HG02759 (cell line): ENCODE measurements around the gene ASB3.
"Not testable (repeated sequence)": the region's sequence is repeated elsewhere in the genome, so short reads cannot be mapped to it uniquely, and the experiment has no call there.

Experiments used
- ATAC-seq: cut with Tn5 transposase; IDR thresholded peaks from one replicate; pipeline ENCODE4 v1.9.1; 2021; ENCODE audit warnings: mild to moderate bottlenecking, moderate library complexity; ENCODE audit not compliant: unreplicated experiment

Gene ASB3, protein sequence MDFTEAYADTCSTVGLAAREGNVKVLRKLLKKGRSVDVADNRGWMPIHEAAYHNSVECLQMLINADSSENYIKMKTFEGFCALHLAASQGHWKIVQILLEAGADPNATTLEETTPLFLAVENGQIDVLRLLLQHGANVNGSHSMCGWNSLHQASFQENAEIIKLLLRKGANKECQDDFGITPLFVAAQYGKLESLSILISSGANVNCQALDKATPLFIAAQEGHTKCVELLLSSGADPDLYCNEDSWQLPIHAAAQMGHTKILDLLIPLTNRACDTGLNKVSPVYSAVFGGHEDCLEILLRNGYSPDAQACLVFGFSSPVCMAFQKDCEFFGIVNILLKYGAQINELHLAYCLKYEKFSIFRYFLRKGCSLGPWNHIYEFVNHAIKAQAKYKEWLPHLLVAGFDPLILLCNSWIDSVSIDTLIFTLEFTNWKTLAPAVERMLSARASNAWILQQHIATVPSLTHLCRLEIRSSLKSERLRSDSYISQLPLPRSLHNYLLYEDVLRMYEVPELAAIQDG

GRCh38 chr2:53786705-53787613 is at the start of gene ASB3, which contains the start of gene ERLEC1:
Gene ASB3, minus strand, starts transcription at chr2:53786953. Its CDS starts 21,381 bp downstream, at chr2:53765572.
Gene ERLEC1, plus strand, starts transcription at chr2:53787044. Its CDS starts 167 bp downstream, at chr2:53787211.
- ATAC-seq = peak; percentile 97

GRCh38 chr2:53829980-53830290 is 43.2 kb upstream of the ASB3 start:
- not testable (repeated sequence) for ATAC-seq

DNA sequence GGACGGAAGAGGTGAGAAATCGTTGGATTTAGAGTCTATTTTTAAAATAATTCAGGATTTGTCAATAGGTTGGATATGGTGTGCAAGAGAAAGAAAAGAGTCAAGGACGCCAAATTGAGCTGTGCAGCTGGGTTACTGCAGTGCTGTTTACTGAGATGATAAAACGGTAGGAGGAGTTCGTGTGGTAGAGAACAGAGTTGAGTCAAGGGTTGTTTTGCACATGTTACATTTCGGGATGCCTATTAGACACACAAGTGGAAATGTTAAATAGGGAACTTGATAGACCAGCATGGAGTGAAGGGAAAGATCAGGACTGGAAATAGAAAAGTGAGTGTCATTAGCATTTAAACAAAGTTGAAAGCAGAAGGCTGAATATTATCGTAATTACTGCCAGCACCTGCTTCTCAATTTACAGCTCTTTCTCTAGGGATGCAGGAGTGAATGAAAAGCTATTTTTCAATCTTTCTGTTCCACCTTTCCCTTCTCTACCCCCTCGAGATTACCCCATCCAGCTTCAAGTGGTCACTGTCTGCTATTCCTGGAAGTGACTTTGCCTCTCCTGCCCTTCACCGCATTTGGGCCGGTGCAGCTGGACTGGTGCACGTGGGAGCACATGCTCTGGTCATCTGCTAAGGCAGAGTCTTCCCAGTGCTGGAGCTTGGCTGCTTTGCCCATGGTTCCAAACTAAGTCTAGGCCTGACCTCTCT is 42.7 kb upstream of the ASB3 start:
- ATAC-seq = no peak

GRCh38 chr2:53828331-53828730 is 41.6 kb upstream of the ASB3 start:
- no peak for ATAC-seq

DNA sequence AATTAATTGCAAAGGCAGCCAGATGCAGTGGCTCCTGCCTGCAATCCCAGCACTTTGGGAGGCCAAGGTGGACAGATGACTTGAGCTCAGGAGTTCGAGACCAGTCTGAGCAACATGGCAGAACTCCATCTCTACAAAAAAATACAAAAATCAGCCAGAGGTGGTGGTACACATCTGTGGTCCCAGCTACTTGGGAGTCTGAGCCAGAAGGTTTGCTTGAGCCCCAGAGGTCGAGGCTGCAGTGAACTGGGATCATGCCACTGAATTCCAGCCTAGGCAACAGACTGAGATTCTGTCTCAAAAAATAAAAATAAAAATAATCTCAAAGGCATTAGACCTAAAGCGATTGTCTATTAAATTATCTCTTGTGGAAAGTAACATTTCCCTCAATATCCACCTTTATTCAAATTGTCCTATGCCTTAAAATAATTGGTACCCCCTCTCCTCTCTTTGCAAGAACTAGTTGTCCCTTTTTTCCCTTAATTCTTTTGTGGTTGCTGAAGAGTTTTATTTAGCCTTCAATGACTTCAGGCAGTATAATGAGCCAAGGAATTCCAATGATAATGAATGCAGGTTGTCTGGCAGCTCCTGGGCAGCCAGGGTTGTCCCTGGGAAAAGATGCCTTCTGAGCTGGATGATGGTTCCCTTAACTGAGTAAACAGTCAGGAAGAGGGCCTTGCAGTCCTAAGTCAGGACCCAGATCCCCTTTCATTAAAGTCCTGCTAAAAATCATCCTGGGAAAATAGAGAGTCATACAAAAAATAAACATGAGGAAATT is 40.8 kb upstream of the ASB3 start:
- ATAC-seq = no peak

DNA sequence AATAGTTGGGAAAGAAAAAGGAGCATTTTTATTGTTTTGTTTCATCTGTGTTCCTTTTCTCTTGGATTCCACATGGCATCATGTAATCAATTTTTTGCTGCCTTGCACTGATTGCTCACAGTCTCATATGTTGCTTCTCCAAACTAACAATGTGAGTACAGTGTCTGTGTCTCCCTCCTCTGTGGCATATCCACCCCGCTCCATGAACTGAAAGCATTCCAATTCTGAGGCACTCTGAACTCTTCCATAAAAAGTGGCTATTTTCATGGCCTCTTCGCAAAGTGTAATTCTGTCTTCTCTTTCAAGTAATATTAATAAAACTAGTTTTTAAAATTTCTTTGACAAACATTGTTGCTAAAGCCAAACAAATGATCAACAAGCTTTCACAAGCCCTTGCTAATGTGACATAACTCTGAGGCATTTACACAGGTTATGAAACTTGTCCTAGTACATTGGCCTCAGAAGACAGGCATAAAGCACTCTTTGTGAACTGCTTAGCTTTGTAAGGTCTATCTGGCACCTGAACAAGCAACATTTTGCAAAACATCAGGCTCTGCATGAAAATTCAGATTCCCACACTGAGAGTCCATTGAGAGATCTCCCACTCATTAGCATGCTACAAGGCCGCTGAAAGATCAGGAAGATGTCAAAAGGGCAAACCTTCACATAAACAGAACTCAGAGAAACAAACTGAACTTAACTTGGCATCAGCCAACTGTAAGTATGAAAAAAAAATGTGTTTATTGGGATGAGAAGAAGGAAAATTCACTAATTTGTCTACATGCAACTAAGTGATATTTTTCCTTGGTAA is 40.0 kb upstream of the ASB3 start:
- ATAC-seq = no peak

GRCh38 chr2:53826030-53826410 is 39.3 kb upstream of the ASB3 start:
- ATAC-seq = no peak

DNA sequence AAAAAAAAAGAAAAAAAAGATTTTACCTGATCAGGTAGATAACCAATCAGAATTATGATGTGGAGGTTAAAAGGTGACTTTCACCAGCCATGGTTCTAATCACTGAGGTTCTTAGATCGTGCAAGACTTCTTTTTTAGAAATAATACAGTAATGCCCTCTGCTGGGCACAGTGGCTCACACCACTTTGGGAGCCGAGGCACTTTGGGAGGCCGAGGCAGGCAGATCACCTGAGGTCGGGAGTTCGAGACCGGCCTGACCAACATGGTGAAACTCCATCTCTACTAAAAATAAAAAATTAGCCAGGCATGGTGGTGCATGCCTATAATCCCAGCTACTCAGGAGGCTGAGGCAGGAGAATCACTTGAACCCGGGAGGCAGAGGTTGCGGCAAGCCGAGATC is 36.9 kb upstream of the ASB3 start:
- ATAC-seq = not testable (repeated sequence)

DNA sequence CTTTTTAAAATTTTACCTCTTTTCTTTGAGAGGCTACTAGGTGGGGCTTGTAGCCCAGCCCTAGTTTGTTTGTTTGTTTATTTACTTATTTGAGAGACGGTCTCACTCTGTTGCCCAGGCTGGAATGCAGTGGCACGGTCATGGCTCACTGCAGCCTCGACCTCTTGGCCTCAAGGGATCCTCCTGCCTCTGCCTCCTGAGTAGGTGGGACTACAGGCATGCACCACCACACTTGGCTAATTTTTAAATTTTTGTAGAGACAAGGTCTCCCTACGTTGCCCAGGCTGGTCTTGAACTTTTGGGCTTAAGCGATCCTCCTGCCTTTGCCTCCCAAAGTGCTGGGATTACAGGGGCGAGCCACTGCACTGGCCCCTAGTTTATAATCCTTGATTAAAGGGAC is 35.1 kb upstream of the ASB3 start:
- no peak for ATAC-seq

DNA sequence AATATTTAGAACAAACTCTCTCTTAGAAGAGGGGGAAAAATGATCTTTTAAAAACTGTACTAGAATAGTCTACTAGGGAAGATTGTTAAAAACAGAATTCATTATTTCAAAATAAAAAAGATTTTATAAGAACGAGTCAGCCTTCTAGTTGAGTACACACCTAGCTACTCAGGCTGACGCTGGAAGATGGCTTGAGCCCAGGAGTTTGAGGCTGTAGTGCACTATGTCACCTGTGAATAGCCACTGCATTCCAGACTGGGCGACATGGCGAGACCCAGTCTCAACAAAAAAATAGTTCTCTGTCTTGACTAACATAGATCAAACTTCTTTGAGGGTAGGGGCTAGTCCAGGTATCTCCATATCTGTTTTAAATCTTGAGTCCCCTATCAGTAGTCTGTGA is 34.0 kb upstream of the ASB3 start:
- ATAC-seq = no peak

GRCh38 chr2:53820048-53820447 is 33.3 kb upstream of the ASB3 start:
- no peak for ATAC-seq

GRCh38 chr2:53819634-53820033 is 32.9 kb upstream of the ASB3 start:
- ATAC-seq = no peak

GRCh38 chr2:53818854-53819435 is 32.2 kb upstream of the ASB3 start:
- ATAC-seq = no peak

DNA sequence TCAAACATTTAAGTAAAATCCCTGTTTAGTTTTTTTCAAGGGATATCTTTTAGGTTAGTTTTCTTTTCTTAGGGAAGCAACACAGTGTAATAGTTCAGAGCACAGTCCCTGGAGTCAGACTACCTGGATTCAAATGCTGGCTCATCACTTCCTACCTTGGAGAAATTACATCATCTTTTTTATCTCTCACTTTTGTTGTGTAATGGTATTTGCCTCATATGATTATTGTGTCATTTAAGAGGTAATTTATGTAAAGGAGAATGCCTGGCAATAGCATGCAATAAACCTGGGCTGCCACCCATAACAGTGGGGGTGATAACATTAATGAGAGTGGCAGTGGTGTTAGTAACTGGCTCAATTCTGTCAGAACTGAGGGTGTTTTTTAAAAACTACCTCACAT is 26.4 kb upstream of the ASB3 start:
- ATAC-seq = no peak

- ATAC-seq = no peak
These were observed 24.8 kb upstream of the ASB3 start for GRCh38 chr2:53811601-53812000.

GRCh38 chr2:53802617-53803151 is 15.9 kb upstream of the ASB3 start:
- ATAC-seq = no peak

DNA sequence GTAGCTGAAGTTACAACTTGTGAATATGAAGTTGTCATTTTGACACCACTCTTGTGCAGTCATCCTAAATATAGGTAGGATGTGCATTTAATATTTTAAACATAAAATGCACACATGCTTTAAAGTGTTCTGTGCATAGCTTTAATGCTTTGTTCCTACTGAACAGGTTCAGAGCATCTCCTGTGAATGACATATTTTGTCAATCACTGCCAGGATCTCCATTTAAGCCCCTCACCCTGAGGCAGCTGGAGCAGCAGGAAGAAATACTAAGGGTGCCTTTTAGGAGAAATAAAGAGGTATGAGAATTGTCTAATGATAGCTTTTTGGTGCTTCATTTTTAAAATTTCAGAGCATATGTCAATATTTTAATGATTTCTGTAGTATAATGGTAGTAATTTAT is 14.8 kb upstream of the ASB3 start:
- no peak for ATAC-seq

DNA sequence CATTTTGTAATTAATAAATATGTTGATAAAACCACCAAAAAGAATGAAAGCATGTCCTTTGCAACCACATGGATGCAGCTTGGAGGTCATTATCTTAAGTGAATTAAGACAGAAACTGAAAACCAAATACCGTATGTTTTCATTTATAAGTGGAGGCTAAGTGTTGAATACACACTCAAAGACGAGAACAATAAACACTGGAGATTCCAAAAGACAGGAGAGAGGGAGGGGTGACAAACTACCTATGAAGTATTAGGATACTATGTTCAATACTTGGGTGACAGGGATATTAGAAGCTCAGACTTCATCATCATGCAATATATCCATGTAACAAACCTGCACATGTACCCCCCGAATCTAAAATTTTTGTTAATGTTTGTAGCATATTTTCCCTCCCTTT is 7.1 kb upstream of the ASB3 start:
- ATAC-seq = no peak

DNA sequence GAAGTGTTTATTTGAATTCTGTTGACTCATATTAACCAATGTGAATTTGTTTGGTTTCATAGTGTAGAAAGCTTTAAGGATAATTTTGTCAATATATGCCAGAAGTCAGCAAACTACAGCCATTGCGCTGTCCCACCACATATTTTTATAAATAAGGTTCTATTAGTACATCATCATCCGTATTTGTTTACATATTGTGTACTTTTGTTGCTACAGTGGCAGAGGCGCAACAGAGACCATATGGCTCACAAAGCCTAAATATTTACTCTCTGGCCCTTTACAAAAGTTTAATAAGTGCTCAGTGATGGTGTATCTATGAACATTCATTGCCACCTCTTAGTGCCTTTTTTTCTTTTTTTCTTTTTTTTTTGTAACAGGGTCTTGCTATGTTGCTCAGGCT is 6.5 kb upstream of the ASB3 start:
- ATAC-seq = no peak
